ENCODE data around the gene MDP1.
"Not testable (repeated sequence)": the region's sequence is repeated elsewhere in the genome, so short reads cannot be mapped to it uniquely, and the experiment has no call there.

The MDP1 gene

DNA sequence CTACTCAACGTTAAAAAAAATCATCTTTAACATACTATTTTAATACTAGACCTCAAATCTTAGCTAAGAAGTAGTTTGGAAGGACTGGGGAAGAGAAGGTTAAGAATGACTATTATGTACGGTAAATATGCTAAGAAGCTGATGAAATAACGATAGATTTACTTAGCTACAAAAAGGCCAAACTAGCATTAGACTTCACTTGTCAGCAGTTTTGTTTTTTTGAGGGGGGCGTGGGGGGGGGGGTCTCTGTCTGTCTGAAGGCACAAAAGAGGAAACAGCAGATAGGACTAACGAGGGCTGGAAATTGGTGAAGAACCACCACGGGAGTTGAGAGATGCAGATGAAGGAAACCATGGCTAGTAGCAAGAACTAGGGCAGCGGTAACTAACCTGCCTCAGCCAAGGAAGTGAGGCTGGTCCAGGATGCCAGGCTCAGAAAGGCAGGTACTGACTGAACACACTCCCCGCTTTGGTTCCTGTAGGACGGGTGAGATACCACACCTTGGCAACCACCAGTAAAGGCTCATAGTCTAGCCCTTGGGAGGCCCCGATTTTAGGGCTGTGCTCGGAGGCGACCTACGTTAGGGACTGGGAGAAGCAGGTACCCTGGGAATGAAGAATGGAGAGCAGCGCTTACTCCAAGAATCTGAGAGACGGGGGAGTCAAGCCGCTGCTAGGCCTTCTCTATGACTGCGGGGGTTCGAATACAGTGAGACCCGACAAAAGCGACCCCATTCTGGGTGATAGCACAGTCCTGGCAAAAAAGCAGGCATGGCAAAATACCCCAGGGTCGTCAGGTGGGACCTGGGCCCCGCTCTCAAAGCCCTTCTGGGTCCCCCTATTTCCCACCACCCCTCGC lies 15.6 kb upstream of the MDP1 start:
- no peak for DNase-seq (ENCODE audit: low read depth)

GRCh38 chr14:24228902-24229301 lies 13.0 kb upstream of the MDP1 start:
- no peak for DNase-seq (ENCODE audit: low read depth)

DNA sequence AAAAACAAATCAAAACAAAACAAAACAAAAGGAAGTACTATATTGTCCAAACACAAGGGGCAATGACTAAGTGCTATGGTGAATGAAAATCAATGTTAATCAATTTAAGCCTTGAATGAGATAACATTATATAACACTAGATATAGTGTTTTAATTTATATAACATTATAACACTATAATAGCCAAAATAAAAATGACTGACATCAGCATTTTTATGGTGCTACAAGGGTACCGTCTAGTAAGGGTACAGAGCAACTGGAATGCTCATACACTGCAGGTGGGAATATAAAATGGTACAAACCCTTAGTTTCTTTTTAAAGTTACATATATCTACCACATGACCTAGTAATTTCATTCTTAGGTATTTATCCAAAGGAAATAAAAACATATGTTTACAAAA lies 10.6 kb upstream of the MDP1 start:
- DNase-seq (ENCODE audit: low read depth), result no peak

GRCh38 chr14:24224618-24225071 lies 8.8 kb upstream of the MDP1 start:
- no peak for DNase-seq (ENCODE audit: low read depth)

DNA sequence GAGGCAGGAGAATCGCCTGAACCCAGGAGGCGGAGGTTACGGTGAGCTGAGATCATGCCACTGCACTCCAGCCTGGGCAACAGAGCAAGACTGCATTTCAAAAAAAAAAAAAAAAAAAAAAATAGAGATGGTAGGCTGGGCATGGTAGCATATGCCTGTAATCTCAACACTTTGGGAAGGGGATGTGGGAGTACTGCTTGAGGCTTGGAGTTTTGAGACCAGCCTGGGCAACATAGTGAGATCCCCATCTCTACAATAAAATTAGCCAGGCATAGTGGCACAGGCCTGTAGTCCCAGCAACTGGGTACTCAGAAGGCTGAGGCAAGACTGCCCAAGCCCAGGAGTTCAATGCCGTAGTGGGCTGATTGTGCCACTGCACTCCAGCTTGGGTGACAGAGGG lies 7.1 kb upstream of the MDP1 start:
- not testable (repeated sequence) for DNase-seq (ENCODE audit: low read depth)

GRCh38 chr14:24219521-24219920 lies 3.7 kb upstream of the MDP1 start:
- DNase-seq (ENCODE audit: low read depth), result no peak

- DNase-seq (ENCODE audit: low read depth), result no peak
Measured at GRCh38 chr14:24219080-24219479, 3.2 kb upstream of the MDP1 start.

GRCh38 chr14:24216876-24217275 lies 1.0 kb upstream of the MDP1 start:
- DNase-seq (ENCODE audit: low read depth), result not testable (repeated sequence)

DNA sequence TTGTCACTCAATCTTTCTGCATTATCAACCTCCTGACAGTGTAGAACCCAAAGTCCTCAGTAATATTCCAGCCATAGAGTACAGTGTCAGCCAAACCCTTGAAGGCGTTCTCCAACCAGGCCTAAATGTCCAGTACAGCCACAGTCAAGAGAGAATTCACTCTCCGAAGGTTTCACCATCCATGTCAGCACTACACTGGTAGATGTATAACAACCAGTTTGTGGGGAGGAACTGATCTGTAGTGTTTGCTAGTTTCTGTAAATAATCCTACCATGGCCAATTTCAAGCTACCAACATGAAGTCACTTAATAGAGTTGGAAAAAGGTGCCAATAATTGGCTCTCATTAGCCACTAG lies 456 bp upstream of the MDP1 start:
- DNase-seq (ENCODE audit: low read depth), result no peak

DNA sequence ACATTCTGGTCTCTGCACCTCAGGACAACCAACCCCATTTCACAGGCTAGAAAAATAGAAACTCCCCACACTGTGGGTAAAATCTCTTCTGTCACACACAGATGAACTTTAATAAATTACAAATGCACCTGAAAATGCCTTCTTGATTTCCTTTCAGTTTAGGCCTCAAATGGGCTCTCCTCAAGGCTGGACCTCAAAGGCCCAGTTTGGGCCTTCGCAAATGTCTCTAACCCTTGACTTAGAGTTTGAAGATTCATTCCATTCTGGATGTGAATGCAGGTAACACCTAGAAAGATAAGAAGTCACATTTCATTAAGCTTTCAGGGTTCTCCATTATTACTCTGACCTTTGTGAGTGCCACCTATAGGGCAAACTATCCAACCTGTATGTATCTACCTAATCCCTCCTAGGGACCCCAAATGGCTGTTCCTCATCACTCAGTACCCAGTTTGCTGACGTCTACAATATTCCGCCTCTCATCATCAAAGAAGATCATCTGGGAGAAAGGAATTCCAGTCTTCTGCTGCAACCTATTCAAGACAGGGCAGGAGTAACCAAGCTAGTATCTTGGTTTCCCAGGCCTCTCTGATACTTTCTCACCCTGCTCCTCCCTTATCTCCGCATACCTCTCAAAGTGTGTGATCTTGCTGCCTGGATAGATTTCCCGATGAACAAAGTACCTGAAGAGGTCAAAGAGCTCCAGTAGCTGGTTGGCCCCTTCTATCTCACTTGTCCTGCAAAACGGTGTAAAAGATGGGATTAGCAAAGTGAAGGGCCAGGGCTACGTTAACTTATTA lies 1.8 kb downstream of the MDP1 start:
- DNase-seq (ENCODE audit: low read depth), result no peak

- peak; percentile 93 for DNase-seq (ENCODE audit: low read depth)
Measured at GRCh38 chr14:24212924-24213865, 2.7 kb downstream of the MDP1 start, which contains the start of gene CHMP4A. Gene CHMP4A, minus strand, starts transcription at chr14:24213488. Its CDS starts 49 bp downstream, at chr14:24213439.

DNA sequence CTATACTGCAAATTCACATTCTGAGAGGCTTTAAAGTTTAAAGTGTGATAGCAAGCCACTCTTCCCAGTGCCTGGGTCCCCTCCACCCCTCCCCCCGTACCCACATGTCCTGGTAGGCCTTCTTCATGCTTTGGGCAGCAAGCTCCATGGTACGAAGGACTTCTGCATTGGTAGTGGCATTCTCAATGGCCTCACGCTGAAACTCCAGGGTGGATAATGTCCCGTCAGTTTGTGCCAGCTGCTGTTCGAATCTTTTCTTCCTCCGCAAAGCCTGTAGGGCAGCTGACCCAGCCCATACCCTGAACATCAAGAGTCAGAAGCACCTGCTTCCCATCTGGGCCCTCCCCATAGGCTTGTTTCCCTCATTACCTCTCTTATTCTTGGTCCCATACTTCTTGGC lies 4.6 kb downstream of the MDP1 start:
- DNase-seq (ENCODE audit: low read depth), result no peak

DNA sequence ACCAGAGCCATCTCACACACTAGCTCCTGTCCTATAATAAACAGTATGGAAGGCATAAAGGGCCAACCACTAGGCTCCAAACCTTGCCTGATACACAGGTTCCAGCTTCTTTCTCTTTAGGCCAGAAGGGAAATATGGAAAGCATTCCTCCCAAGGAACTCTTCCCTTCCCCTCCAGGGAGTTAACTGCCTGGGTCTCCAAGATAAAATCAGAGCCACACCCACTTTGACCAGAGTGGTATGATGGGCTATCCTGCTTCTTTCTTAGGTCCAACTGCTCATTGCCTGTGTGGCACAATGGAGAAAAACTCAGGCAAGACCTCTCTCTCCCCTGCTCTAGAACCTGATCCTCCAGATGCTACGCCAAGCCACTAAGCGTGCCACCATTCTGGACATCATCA lies 8.2 kb downstream of the MDP1 start:
- DNase-seq (ENCODE audit: low read depth), result no peak

DNA sequence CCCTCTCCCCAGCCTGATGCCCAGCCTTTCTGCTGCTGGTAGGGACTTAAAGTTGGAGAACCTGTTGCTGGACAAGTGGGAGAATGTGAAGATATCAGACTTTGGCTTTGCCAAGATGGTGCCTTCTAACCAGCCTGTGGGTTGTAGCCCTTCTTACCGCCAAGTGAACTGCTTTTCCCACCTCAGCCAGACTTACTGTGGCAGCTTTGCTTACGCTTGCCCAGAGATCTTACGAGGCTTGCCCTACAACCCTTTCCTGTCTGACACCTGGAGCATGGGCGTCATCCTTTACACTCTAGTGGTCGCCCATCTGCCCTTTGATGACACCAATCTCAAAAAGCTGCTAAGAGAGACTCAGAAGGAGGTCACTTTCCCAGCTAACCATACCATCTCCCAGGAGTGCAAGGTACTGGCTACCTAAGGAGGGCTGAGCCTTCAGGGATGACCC lies 8.7 kb downstream of the MDP1 start:
- no peak for DNase-seq (ENCODE audit: low read depth)

DNA sequence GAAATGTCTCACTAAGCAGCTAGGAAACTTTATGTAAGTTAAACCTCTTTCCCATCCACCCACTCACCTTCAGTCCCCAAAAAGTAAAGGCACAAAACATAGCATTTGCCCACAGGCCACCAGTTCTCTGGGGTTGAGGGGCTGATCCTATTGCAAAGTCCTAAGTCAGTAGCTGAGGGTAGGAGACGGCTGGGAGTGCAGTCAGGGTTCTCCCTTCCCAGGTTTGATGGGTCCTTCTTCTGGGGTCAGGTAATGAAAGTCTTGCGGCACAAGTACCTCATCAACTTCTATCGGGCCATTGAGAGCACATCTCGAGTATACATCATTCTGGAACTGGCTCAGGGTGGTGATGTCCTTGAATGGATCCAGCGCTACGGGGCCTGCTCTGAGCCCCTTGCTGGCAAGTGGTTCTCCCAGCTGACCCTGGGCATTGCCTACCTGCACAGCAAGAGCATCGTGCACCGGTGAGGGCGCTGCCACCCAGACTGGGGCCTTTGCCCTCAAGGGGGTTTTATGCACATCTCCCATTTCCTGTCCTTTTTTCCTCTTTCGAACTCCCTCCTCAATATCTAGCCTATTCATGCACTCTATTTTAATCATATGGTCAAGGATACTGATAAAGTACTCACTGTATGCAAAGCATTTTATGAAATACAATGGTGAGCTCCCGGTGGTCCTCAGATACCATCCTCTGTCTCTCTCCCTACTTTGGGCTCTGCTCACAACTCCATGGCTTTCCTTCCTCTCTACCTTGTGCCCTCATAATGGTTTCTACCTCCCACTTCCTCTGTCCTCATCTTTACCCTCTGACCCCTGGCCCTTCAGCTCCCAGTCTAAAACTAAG lies 9.4 kb downstream of the MDP1 start:
- no peak for DNase-seq (ENCODE audit: low read depth)

GRCh38 chr14:24204163-24205146 lies 11.4 kb downstream of the MDP1 start:
- DNase-seq (ENCODE audit: low read depth), result no peak

GRCh38 chr14:24203249-24203886 lies 12.5 kb downstream of the MDP1 start:
- not testable (repeated sequence) for DNase-seq (ENCODE audit: low read depth)

GRCh38 chr14:24202538-24202937 lies 13.3 kb downstream of the MDP1 start:
- not testable (repeated sequence) for DNase-seq (ENCODE audit: low read depth)

GRCh38 chr14:24198814-24199524 lies 16.9 kb downstream of the MDP1 start:
- DNase-seq (ENCODE audit: low read depth), result no peak
